Measurements from ENCODE around the gene ELAVL2. TPM values are rescaled to one million over a fixed set of nuclear protein-coding genes. Genes with fewer than 3 reads are reported as not detected.

The ELAVL2 gene
- total RNA-seq, 4 donors from 2014 or later, result 0.84 TPM; not detected in 2

- TF ChIP-seq CTCF (IDR thresholded peaks at IDR 0.05), result no peak
- ATAC-seq (ENCODE audit: low FRiP score) (no peak), DNase-seq (ENCODE audit: low spot score) (no peak)
These were observed 16.6 kb upstream of the ELAVL2 start for GRCh38 chr9:23842565-23843129.

- DNase-seq (ENCODE audit: low spot score) (no peak), ATAC-seq (ENCODE audit: low FRiP score) (no peak)
- TF ChIP-seq CTCF (IDR thresholded peaks at IDR 0.05), result no peak
These were observed 15.3 kb upstream of the ELAVL2 start for GRCh38 chr9:23841304-23841703.

DNA sequence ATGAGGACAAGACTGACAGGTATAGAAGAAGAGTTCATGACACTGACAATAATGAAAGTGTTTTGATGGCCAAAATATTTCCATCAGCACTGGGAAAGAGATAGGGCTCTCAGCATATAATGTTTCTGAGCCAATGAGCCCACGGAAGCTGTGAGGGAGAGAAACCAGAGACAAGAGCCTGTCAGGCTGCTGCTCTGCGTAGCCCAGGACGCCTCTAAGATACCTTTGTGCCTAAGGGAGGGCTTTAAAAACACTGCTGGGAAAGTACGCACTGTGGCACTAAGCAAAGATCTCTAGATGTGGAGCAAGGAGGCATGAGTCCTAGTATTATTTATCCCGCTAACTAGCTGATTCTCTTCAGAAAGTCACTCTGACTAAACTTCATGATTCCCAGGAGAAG lies 11.0 kb upstream of the ELAVL2 start:
- no peak for TF ChIP-seq CTCF (IDR thresholded peaks at IDR 0.05)
- DNase-seq (ENCODE audit: low spot score) (no peak), ATAC-seq (ENCODE audit: low FRiP score) (no peak)

DNA sequence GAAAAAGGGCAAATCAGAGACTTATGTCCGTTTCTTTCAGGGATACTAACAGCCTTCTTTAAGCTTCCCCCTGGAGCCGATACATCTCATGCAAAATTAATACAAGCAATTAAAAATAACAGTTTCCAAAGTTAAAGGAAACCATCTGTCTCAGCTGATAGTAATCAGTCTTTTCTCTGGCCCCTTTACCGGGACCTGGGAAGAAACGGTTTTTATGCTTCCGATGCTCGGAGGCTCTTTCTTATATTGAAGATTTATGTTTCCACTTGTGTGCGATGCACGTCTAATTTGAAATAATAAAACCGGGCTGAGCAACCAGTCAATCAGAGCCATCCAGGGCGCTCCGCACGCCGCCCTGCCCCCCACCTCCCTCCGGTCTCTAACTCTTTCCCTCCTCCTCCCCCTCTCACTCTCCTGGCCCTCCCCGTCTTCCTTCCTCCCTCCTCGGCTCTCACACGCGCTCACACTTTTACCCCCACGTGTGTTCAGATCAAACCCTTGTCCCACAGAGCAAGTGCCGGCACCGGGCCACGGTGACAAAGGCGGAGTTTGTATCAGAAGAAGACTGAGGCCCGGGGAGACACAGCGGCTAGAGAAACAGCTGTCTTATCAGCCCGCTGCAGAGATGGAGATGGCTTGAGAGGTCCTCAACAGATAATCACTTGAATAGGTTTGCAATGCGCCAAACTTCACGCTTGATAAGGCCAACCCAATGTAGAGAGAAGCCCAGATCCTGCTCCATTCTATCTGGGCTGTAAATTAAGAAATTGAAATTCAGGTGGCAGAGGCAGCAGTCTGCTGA lies 5.1 kb upstream of the ELAVL2 start:
- TF ChIP-seq CTCF (IDR thresholded peaks at IDR 0.05), result no peak
- no peak for DNase-seq (ENCODE audit: low spot score)
- no peak for ATAC-seq (ENCODE audit: low FRiP score)

GRCh38 chr9:23830476-23830805 lies 4.4 kb upstream of the ELAVL2 start:
- no peak for TF ChIP-seq CTCF (IDR thresholded peaks at IDR 0.05)
- DNase-seq (ENCODE audit: low spot score) (no peak), ATAC-seq (ENCODE audit: low FRiP score) (no peak)

GRCh38 chr9:23829580-23830475 lies 3.8 kb upstream of the ELAVL2 start:
- TF ChIP-seq CTCF (IDR thresholded peaks at IDR 0.05), result no peak
- DNase-seq (ENCODE audit: low spot score), result no peak
- no peak for ATAC-seq (ENCODE audit: low FRiP score)

Data from omental fat pad (tissue), 4 donors.